ENCODE results near the gene HOXC5.

The HOXC5 gene

DNA sequence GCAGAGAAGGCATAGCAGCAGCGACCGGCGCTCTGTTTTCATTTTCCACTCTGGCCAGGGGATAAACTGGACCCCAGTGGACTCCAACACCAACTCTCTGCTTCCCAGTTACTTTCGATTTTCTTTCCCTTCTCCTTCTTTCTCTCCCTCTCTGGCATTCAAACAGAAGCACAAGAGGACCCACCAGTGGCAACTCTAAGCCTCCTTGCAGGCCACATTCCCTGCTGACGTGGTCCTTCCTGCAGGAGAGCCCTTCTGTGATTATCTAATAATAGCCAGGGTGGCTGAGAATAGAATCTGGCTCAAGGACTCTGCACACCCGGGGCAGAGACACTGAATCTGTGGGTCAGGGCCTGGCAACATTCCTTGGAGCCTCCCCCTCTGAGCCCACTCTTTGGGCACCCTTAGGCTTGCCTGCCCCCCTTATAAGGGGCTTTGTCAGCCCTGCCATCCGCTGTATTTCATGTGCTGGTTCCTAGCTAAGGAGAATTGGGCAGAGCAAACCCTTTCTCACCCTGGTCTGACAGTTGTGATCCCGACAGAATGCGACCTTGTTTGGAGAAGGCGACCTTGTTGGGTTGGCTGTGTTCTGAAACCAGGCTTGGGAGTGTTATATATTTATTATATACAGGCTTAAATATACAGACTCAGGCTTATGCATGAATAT is 12.8 kb upstream of the HOXC5 start:
- H3K4me2 ChIP-seq (ENCODE audit: low read depth, low read length) = no peak overlapping the region
- H3K27me3 ChIP-seq (replicated peaks; ENCODE audit: insufficient read depth, low read length) = peaks cover 83% of the 10 kb centered on the region
- H2AFZ ChIP-seq (ENCODE audit: low read length) = no peak overlapping the region
- H3K4me1 ChIP-seq (ENCODE audit: low read length) = no peaks in the 10 kb centered on the region
- H3K4me3 ChIP-seq (ENCODE audit: low read length) = no peak overlapping the region
- no peaks in the 10 kb centered on the region for H3K9me3 ChIP-seq (replicated peaks; ENCODE audit: insufficient read depth, low read length)
- TF ChIP-seq, protein P1, sequence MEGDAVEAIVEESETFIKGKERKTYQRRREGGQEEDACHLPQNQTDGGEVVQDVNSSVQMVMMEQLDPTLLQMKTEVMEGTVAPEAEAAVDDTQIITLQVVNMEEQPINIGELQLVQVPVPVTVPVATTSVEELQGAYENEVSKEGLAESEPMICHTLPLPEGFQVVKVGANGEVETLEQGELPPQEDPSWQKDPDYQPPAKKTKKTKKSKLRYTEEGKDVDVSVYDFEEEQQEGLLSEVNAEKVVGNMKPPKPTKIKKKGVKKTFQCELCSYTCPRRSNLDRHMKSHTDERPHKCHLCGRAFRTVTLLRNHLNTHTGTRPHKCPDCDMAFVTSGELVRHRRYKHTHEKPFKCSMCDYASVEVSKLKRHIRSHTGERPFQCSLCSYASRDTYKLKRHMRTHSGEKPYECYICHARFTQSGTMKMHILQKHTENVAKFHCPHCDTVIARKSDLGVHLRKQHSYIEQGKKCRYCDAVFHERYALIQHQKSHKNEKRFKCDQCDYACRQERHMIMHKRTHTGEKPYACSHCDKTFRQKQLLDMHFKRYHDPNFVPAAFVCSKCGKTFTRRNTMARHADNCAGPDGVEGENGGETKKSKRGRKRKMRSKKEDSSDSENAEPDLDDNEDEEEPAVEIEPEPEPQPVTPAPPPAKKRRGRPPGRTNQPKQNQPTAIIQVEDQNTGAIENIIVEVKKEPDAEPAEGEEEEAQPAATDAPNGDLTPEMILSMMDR (IDR thresholded peaks at IDR 0.05; ENCODE audit: low read length) = no peak
- no peak overlapping the region for H3K27ac ChIP-seq (ENCODE audit: low read length)
- H3K9ac ChIP-seq (ENCODE audit: low read length) = no peak overlapping the region
- DNase-seq = no peak
- H4K20me1 ChIP-seq (ENCODE audit: insufficient read depth, low read length) = no peaks in the 10 kb centered on the region
- H3F3A ChIP-seq (ENCODE audit: insufficient read depth, low read length) = no peaks in the 10 kb centered on the region
- no peaks in the 10 kb centered on the region for H3K36me3 ChIP-seq (replicated peaks; ENCODE audit: insufficient read depth, low read length)
- no peaks in the 10 kb centered on the region for H3K79me2 ChIP-seq (ENCODE audit: low read length)
- no peaks in the 10 kb centered on the region for H3K9me2 ChIP-seq (replicated peaks; ENCODE audit: insufficient read depth, low read length)

DNA sequence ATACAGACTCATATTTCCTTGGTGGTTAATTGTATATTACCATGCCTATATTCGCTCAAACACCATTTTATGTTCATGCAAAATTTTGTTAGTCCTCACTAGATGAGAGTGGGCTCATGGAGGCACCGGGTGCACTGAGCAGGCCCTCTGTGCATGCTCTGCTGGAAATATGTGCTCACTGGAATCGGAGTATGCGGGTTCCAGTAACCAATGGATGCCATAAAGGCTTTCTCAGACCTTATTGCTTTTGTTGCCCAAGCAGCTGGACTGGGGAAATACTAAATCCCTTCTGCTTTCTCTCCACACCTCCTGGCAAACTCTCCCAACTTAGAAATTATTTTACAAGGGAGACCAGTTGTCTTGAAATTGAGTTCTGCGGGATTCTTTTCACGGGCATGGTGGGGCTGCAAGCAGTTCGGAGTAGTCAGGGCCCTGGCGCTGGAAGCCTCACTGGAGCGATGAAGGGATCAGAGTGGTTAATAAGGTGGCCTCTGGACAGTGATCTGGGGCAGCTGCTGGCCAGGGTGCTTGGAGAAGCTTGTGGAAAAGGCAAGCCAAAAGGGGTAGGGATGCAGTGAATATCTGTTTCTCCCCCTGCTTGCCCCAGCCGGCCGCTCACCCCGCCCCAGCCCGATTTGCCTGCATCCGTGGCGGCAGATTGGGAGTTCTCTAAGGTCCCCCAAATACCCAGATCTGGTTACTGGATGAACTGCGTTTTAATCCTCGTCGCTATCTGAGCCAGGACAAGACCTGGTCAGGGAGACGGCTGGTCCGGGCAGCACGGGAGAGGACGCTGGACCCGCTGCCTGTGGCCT is 12.1 kb upstream of the HOXC5 start:
- Histone ChIP-seq H4K20me1 (ENCODE audit: insufficient read depth, low read length) (no peaks in the 10 kb centered on the region), H3K4me2 (ENCODE audit: low read depth, low read length) (no peak overlapping the region), H3K36me3 (replicated peaks; ENCODE audit: insufficient read depth, low read length) (no peaks in the 10 kb centered on the region), H3F3A (ENCODE audit: insufficient read depth, low read length) (no peaks in the 10 kb centered on the region), H3K9me3 (replicated peaks; ENCODE audit: insufficient read depth, low read length) (no peaks in the 10 kb centered on the region), H3K9me2 (replicated peaks; ENCODE audit: insufficient read depth, low read length) (no peaks in the 10 kb centered on the region), H3K4me1 (ENCODE audit: low read length) (no peaks in the 10 kb centered on the region), H3K79me2 (ENCODE audit: low read length) (no peaks in the 10 kb centered on the region), H3K4me3 (ENCODE audit: low read length) (no peak overlapping the region), H3K27ac (ENCODE audit: low read length) (no peak overlapping the region), H3K27me3 (replicated peaks; ENCODE audit: insufficient read depth, low read length) (peaks cover 83% of the 10 kb centered on the region), H3K9ac (ENCODE audit: low read length) (no peak overlapping the region), H2AFZ (ENCODE audit: low read length) (no peak overlapping the region)
- TF ChIP-seq, protein P1 (IDR thresholded peaks at IDR 0.05; ENCODE audit: low read length) = no peak
- TF ChIP-seq EZH2 (optimal IDR thresholded peaks at IDR 0.05; ENCODE audit: low read depth, low read length) = no peak
- TF ChIP-seq EZH2phosphoT487 (IDR thresholded peaks at IDR 0.05; ENCODE audit: low read length) = no peak
- no peak for DNase-seq

DNA sequence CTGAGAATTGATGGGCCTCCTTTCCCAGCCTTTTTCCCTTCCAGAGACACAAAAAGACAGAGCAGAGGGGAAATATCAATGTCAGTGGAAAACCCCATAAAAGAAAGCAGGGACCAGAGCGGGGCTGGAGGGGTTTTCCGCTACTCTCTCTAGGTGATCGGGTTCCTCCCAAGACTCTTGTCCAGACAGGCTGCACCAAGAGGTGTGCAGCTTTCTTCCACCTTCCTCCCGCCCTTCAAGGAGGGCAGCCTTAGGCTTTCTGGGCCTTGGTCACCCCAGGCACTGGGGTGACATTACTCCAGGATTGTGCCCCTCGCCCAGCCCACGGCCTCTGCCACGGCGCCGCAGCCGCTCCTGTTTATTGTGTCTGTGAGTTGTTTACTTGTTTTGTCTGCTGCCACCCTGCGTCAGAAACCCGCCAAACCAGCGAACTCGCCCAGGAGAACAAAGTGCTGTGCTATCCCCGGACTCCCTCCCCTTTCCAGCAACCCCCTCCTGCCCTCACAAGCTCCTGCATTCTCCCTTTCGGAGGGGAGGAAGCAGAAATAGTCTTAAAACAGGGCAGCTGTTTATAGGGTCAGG is 11.3 kb upstream of the HOXC5 start:
- Histone ChIP-seq H4K20me1 (ENCODE audit: insufficient read depth, low read length) (no peaks in the 10 kb centered on the region), H3K27ac (ENCODE audit: low read length) (no peak overlapping the region), H3K4me2 (ENCODE audit: low read depth, low read length) (peak overlapping the region; percentile 52; the same call in 1 of the 2 replicates), H3K9ac (ENCODE audit: low read length) (no peak overlapping the region), H3K4me3 (ENCODE audit: low read length) (no peak overlapping the region), H2AFZ (ENCODE audit: low read length) (no peak overlapping the region), H3K9me3 (replicated peaks; ENCODE audit: insufficient read depth, low read length) (no peaks in the 10 kb centered on the region), H3F3A (ENCODE audit: insufficient read depth, low read length) (no peaks in the 10 kb centered on the region), H3K4me1 (ENCODE audit: low read length) (no peaks in the 10 kb centered on the region), H3K9me2 (replicated peaks; ENCODE audit: insufficient read depth, low read length) (no peaks in the 10 kb centered on the region), H3K79me2 (ENCODE audit: low read length) (no peaks in the 10 kb centered on the region), H3K27me3 (replicated peaks; ENCODE audit: insufficient read depth, low read length) (peaks cover 84% of the 10 kb centered on the region), H3K36me3 (replicated peaks; ENCODE audit: insufficient read depth, low read length) (no peaks in the 10 kb centered on the region)
- TF ChIP-seq EZH2phosphoT487 (IDR thresholded peaks at IDR 0.05; ENCODE audit: low read length) (no peak), EZH2 (optimal IDR thresholded peaks at IDR 0.05; ENCODE audit: low read depth, low read length) (peak; percentile 43)
- TF ChIP-seq, protein P1 (IDR thresholded peaks at IDR 0.05; ENCODE audit: low read length) = peak; percentile 35
- DNase-seq = no peak
